HL-60 (cell line): Measurements from ENCODE around the gene LNPEP.

Experiments
- DNase-seq, 2 experiments: peaks; one replicate each; pipeline ENCODE4 v3.0.0-alpha.2; 2010 to 2020; ENCODE audit warnings: low read depth in 1 of 2, low spot score in 1 of 2
- H3K27ac ChIP-seq: fragments of 250-450 bp; sonication (Bioruptor Pico); replicated peaks from 2 replicates; pipeline ENCODE4 v1.5.1; 2020; ENCODE audit warnings: mild to moderate bottlenecking, moderate library complexity
- H3K27me3 ChIP-seq: fragments of 250-450 bp; sonication (Bioruptor Pico); 2 replicates; pipeline ENCODE4 v1.5.1; 2021; ENCODE audit warnings: mild to moderate bottlenecking, moderate library complexity; ENCODE audit not compliant: insufficient read depth, poor library complexity, severe bottlenecking
- H3K4me3 ChIP-seq: replicated peaks from 2 replicates; pipeline ENCODE4 v1.5.1; 2011; ENCODE audit warnings: mild to moderate bottlenecking, control low read depth, low read length; ENCODE audit not compliant: insufficient read depth
- CTCF ChIP-seq: IDR thresholded peaks from one replicate; pipeline ENCODE4 v1.5.1; 2011; ENCODE audit warnings: low read length, control low read depth, inconsistent platforms; ENCODE audit not compliant: insufficient read depth
- GABPA ChIP-seq: IDR thresholded peaks from 2 replicates; pipeline ENCODE4 v1.6.1; 2012; ENCODE audit warnings: low read depth
- POLR2AphosphoS5 ChIP-seq: IDR thresholded peaks from 2 replicates; pipeline ENCODE4 v1.6.1; 2012; ENCODE audit warnings: low read depth
- SPI1 ChIP-seq: IDR thresholded peaks from 2 replicates; pipeline ENCODE4 v1.6.1; 2012; ENCODE audit warnings: low read depth, mild to moderate bottlenecking, borderline replicate concordance
- TF ChIP-seq, protein P1 (sequence below): IDR thresholded peaks from 2 replicates; pipeline ENCODE4 v1.6.1; 2012; ENCODE audit warnings: low read depth; ENCODE audit not compliant: insufficient replicate concordance

The LNPEP gene

DNA sequence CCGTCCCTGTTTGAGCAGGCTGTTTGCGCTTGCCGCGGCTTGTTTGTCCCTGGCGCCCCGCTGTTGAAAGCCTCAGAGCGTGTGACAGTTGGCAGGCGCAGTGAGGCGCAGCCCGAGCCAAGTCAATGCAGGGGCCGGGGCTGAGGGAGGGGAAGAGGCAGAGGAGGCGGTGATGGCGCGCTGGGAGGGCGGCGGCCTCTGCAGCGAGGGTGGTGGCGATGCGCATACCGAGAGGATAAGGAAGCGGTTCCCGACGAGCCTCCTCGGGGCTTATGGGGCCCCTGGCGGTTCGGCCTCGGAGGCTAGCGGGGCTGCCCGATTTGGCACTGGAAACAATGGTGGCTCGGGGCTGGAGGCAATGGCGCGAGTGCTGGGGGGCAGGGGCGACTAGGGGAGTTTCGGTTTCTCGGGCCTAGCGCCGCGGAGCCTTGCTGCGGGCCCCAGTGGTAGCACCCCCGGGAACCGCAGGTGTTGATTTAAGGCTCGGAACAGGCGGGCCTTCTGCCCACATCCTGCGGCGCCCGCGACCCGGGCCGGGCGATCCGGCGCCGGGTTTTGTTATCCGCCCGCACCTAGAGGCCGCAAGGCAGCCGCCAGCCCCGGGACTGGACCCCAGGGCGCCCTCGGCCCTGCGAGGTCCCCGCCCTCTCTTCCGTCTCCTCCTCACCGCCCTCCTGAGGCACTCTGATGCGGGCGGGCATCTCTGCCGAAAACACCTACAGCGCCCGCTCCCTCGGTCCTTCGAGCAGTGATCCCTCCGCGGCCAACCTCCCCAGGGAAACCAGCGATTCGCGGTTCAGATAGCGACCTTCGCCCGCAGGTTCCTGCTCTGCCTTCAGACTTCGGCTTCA, 947 bp upstream of the LNPEP start:
- TF ChIP-seq SPI1: no peak
- TF ChIP-seq, protein P1, sequence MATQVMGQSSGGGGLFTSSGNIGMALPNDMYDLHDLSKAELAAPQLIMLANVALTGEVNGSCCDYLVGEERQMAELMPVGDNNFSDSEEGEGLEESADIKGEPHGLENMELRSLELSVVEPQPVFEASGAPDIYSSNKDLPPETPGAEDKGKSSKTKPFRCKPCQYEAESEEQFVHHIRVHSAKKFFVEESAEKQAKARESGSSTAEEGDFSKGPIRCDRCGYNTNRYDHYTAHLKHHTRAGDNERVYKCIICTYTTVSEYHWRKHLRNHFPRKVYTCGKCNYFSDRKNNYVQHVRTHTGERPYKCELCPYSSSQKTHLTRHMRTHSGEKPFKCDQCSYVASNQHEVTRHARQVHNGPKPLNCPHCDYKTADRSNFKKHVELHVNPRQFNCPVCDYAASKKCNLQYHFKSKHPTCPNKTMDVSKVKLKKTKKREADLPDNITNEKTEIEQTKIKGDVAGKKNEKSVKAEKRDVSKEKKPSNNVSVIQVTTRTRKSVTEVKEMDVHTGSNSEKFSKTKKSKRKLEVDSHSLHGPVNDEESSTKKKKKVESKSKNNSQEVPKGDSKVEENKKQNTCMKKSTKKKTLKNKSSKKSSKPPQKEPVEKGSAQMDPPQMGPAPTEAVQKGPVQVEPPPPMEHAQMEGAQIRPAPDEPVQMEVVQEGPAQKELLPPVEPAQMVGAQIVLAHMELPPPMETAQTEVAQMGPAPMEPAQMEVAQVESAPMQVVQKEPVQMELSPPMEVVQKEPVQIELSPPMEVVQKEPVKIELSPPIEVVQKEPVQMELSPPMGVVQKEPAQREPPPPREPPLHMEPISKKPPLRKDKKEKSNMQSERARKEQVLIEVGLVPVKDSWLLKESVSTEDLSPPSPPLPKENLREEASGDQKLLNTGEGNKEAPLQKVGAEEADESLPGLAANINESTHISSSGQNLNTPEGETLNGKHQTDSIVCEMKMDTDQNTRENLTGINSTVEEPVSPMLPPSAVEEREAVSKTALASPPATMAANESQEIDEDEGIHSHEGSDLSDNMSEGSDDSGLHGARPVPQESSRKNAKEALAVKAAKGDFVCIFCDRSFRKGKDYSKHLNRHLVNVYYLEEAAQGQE: peak; percentile 0
- TF ChIP-seq CTCF: no peak
- TF ChIP-seq GABPA: peak; percentile 40; the same call in 1 of the 2 replicates
- TF ChIP-seq POLR2AphosphoS5: peak; percentile 61
- Histone ChIP-seq H3K4me3 (peak overlapping the region; percentile 61), H3K27me3 (no peaks in the 10 kb centered on the region), H3K27ac (peak overlapping the region; percentile 94)
- peak; percentile 61 to 86 for DNase-seq

- TF ChIP-seq POLR2AphosphoS5 (no peak), SPI1 (no peak), GABPA (no peak), CTCF (no peak)
- TF ChIP-seq, protein P1: no peak
- H3K4me3 ChIP-seq: peak overlapping the region; percentile 61
- peak; percentile 5 to 17 for DNase-seq
- no peaks in the 10 kb centered on the region for H3K27me3 ChIP-seq
- H3K27ac ChIP-seq: peak overlapping the region; percentile 94
Observed at GRCh38 chr5:96936431-96937320, 796 bp downstream of the LNPEP start.

GRCh38 chr5:96940586-96940985, 4.7 kb downstream of the LNPEP start:
- H3K27ac ChIP-seq: no peak overlapping the region
- no peaks in the 10 kb centered on the region for H3K27me3 ChIP-seq
- H3K4me3 ChIP-seq: no peak overlapping the region
- DNase-seq: no peak
- TF ChIP-seq POLR2AphosphoS5 (no peak), SPI1 (no peak), GABPA (no peak), CTCF (no peak)
- TF ChIP-seq, protein P1: no peak
